Kidney (tissue), 14 donors: ENCODE results near the gene OR5V1. TPM values are rescaled to one million over a fixed set of nuclear protein-coding genes. Genes with fewer than 3 reads are reported as not detected.
"Not testable (repeated sequence)": the region's sequence is repeated elsewhere in the genome, so short reads cannot be mapped to it uniquely, and the experiment has no call there.

Experiments used
- DNase-seq, 5 donors: peaks; one replicate each; pipeline ENCODE4 v3.0.0-alpha.2; 2013 to 2020
- FAIRE-seq: peaks from 2 replicates; lab custom pipeline; 2012; peaks lifted over from hg19 to GRCh38; lab: Jason Lieb, UNC
- H3K27ac ChIP-seq, 2 donors: one replicate each; pipeline ENCODE4 v1.7.0; 2013; ENCODE audit warnings: low read depth in 2 of 2, low read length in 2 of 2, inconsistent platforms in 1 of 2
- H3K27me3 ChIP-seq: one replicate; pipeline ENCODE4 v1.7.1; 2013; ENCODE audit warnings: low read length, inconsistent platforms; ENCODE audit not compliant: control insufficient read depth, insufficient read depth
- H3K36me3 ChIP-seq, 3 donors: one replicate each; pipeline versions ENCODE4 v1.7.0 to v1.7.1; 2013; ENCODE audit warnings: low read length in 3 of 3, control low read depth in 1 of 3, inconsistent platforms in 1 of 3; ENCODE audit not compliant: insufficient read depth in 3 of 3, control insufficient read depth in 2 of 3
- H3K4me1 ChIP-seq, 3 donors: one replicate each; pipeline versions ENCODE4 v1.7.0 to v1.7.1; 2013; ENCODE audit warnings: low read length in 3 of 3, inconsistent platforms in 1 of 3, low read depth in 1 of 3; ENCODE audit not compliant: control insufficient read depth in 2 of 3, insufficient read depth in 2 of 3
- H3K4me3 ChIP-seq, 3 donors: one replicate each; pipeline versions ENCODE4 v1.7.0 to v1.8.1; 2013; ENCODE audit warnings: low read length in 3 of 3, control low read depth in 1 of 3, inconsistent platforms in 1 of 3
- H3K9ac ChIP-seq, 3 donors: one replicate each; pipeline versions ENCODE4 v1.7.0 to v1.7.1; 2013; ENCODE audit warnings: low read length in 3 of 3, control low read depth in 1 of 3, inconsistent platforms in 1 of 3
- H3K9me3 ChIP-seq, 3 donors: one replicate each; pipeline versions ENCODE4 v1.7.0 to v1.7.1; 2013; ENCODE audit warnings: low read length in 3 of 3, control low read depth in 1 of 3, inconsistent platforms in 1 of 3; ENCODE audit not compliant: control insufficient read depth in 2 of 3, insufficient read depth in 1 of 3
- intact Hi-C: fragments of 100-400 bp; cut with DNase I; formaldehyde crosslinking; loops from one replicate; pipeline ENCODE4 v1.11.1; 2022
- polyA plus RNA-seq: library from polyadenylated mRNA; stranded (reverse); fragments of 350-450 nt; fragmentation: Illumina TruSeq; extraction: RNeasy Lipid Tissue Mini Kit (QIAGEN cat#74804); gene quantifications from one replicate; pipeline ENCODE4 v1.2.3, GENCODE V29; 2014; ENCODE audit warnings: low read depth, low replicate concordance; ENCODE audit not compliant: insufficient read depth
- total RNA-seq: library from RNA; stranded (reverse); fragmentation: NEBNext Ultra II Directional; extraction: Animal tissue kit (Norgen Biotek cat#: 25700); gene quantifications from one replicate; pipeline ENCODE4 v1.2.1, GENCODE V29; 2021
- TF ChIP-seq, protein P1 (sequence below): IDR thresholded peaks from 3 replicates; pipeline ENCODE4 v1.5.1; 2012; ENCODE audit warnings: mild to moderate bottlenecking, moderate library complexity, borderline replicate concordance; ENCODE audit not compliant: insufficient read depth; ENCODE audit errors: extremely low read depth
- donor health status: control.
- donor health status: control.
- donor health status: control.
- donor health status: control.
- donor health status: control.
- donor health status: DM: yes; HTN: yes; CAD: no.
- donor health status: Normal renal cell carcinoma (clear cell type).

Gene OR5V1
- total and polyA plus RNA-seq, 2 donors from 2014 or later = not detected

DNA sequence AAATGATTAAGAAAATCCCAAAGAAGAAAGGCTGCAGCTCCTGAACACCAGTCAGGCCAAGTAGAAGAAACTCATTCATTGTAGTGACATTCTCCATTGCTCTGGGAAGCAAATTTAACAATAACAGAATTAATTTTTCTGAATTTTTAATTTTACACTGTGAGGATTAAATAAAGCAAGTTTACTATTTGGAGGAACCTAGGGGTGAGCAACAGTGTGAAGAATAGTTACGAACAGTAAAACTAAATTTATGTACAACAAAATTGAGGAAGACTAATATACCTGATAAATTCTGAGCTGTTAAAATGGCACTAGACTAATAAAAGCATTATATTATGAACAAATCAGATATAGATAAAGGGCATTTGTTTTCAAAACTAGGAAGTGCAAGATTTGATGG, 6.5 kb upstream of the OR5V1 start, which contains the start of gene OR12D3:
Gene OR12D3 (minus strand): TSS at position 101 of the 400 bp plus-strand sequence. CDS start 4 bp downstream, at position 97.
- Histone ChIP-seq H3K36me3 (no peaks in the 10 kb centered on the region), H3K27ac (no peak within 1 kb of the TSS), H3K27me3 (no peaks in the 10 kb centered on the region), H3K9me3 (no peaks in the 10 kb centered on the region), H3K9ac (no peak within 1 kb of the TSS), H3K4me3 (no peak within 1 kb of the TSS), H3K4me1 (no peaks in the 10 kb centered on the region)
- no peak for DNase-seq
- intact Hi-C loops = no loop called here
- no peak for FAIRE-seq
- TF ChIP-seq, protein P1, sequence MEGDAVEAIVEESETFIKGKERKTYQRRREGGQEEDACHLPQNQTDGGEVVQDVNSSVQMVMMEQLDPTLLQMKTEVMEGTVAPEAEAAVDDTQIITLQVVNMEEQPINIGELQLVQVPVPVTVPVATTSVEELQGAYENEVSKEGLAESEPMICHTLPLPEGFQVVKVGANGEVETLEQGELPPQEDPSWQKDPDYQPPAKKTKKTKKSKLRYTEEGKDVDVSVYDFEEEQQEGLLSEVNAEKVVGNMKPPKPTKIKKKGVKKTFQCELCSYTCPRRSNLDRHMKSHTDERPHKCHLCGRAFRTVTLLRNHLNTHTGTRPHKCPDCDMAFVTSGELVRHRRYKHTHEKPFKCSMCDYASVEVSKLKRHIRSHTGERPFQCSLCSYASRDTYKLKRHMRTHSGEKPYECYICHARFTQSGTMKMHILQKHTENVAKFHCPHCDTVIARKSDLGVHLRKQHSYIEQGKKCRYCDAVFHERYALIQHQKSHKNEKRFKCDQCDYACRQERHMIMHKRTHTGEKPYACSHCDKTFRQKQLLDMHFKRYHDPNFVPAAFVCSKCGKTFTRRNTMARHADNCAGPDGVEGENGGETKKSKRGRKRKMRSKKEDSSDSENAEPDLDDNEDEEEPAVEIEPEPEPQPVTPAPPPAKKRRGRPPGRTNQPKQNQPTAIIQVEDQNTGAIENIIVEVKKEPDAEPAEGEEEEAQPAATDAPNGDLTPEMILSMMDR = no peak

GRCh38 chr6:29355603-29356002, 13.1 kb downstream of the OR5V1 start:
- no peaks in the 10 kb centered on the region for H3K36me3 ChIP-seq
- H3K4me3 ChIP-seq = no peak overlapping the region
- H3K27me3 ChIP-seq = no peaks in the 10 kb centered on the region
- FAIRE-seq (no peak), DNase-seq (no peak)
- H3K9ac ChIP-seq = no peak overlapping the region
- H3K27ac ChIP-seq = no peak overlapping the region
- no peaks in the 10 kb centered on the region for H3K4me1 ChIP-seq
- no peaks in the 10 kb centered on the region for H3K9me3 ChIP-seq
- TF ChIP-seq, protein P1 = no peak
- intact Hi-C loops = no loop called here

- intact Hi-C loops = no loop called here
- FAIRE-seq = no peak
- Histone ChIP-seq H3K4me3 (no peak overlapping the region), H3K27me3 (no peaks in the 10 kb centered on the region), H3K9me3 (no peaks in the 10 kb centered on the region), H3K36me3 (no peaks in the 10 kb centered on the region), H3K9ac (no peak overlapping the region), H3K4me1 (no peaks in the 10 kb centered on the region), H3K27ac (no peak overlapping the region)
- TF ChIP-seq, protein P1 = no peak
- no peak for DNase-seq
Measured at GRCh38 chr6:29354980-29355379, 13.7 kb downstream of the OR5V1 start.

DNA sequence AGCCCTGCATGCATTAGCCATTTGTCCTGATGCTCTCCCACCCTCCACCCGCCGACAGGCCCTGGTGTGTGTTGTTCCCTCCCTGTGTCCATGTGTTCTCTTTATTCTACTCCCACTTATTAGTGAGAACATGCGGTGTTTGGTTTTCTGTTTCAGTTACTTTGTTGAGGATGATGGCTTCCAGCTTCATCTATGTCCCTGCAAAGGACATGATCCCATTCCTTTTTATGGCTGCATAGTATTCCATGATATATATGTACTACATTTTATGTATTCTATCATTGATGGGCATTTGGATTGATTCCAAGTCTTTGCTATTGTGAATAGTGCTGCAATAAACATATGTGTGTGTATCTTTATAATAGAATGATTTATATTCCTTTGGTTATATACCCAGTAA, 19.3 kb downstream of the OR5V1 start:
- H3K9me3 ChIP-seq, H3K27me3 ChIP-seq, FAIRE-seq, H3K36me3 ChIP-seq, H3K4me1 ChIP-seq, DNase-seq, H3K4me3 ChIP-seq, H3K27ac ChIP-seq, H3K9ac ChIP-seq, intact Hi-C loops: not testable (repeated sequence)
